Measurements from ENCODE around the gene KBTBD12. TPM values are rescaled to one million over a fixed set of nuclear protein-coding genes. Genes with fewer than 3 reads are reported as not detected.

Gene KBTBD12
- total and polyA plus RNA-seq, 2 of the 13 experiments (the other 11 are each of a cell fraction or from before 2014, with no cell fraction given), result not detected

DNA sequence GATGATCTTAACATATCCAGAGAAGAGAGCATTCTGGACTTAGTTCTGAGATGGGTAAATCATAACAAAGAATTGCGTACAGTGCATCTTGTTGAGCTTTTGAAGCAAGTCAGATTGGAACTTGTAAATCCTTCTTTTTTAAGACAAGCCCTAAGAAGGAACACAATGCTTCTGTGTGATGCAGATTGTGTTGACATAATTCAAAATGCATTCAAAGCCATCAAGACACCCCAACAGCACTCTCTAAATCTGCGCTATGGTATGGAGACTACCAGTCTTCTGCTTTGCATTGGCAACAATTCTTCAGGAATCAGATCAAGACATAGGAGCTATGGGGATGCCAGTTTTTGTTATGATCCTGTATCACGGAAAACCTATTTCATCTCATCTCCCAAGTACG, 8.6 kb downstream of the KBTBD12 start (continued):
- TF ChIP-seq, protein P1, sequence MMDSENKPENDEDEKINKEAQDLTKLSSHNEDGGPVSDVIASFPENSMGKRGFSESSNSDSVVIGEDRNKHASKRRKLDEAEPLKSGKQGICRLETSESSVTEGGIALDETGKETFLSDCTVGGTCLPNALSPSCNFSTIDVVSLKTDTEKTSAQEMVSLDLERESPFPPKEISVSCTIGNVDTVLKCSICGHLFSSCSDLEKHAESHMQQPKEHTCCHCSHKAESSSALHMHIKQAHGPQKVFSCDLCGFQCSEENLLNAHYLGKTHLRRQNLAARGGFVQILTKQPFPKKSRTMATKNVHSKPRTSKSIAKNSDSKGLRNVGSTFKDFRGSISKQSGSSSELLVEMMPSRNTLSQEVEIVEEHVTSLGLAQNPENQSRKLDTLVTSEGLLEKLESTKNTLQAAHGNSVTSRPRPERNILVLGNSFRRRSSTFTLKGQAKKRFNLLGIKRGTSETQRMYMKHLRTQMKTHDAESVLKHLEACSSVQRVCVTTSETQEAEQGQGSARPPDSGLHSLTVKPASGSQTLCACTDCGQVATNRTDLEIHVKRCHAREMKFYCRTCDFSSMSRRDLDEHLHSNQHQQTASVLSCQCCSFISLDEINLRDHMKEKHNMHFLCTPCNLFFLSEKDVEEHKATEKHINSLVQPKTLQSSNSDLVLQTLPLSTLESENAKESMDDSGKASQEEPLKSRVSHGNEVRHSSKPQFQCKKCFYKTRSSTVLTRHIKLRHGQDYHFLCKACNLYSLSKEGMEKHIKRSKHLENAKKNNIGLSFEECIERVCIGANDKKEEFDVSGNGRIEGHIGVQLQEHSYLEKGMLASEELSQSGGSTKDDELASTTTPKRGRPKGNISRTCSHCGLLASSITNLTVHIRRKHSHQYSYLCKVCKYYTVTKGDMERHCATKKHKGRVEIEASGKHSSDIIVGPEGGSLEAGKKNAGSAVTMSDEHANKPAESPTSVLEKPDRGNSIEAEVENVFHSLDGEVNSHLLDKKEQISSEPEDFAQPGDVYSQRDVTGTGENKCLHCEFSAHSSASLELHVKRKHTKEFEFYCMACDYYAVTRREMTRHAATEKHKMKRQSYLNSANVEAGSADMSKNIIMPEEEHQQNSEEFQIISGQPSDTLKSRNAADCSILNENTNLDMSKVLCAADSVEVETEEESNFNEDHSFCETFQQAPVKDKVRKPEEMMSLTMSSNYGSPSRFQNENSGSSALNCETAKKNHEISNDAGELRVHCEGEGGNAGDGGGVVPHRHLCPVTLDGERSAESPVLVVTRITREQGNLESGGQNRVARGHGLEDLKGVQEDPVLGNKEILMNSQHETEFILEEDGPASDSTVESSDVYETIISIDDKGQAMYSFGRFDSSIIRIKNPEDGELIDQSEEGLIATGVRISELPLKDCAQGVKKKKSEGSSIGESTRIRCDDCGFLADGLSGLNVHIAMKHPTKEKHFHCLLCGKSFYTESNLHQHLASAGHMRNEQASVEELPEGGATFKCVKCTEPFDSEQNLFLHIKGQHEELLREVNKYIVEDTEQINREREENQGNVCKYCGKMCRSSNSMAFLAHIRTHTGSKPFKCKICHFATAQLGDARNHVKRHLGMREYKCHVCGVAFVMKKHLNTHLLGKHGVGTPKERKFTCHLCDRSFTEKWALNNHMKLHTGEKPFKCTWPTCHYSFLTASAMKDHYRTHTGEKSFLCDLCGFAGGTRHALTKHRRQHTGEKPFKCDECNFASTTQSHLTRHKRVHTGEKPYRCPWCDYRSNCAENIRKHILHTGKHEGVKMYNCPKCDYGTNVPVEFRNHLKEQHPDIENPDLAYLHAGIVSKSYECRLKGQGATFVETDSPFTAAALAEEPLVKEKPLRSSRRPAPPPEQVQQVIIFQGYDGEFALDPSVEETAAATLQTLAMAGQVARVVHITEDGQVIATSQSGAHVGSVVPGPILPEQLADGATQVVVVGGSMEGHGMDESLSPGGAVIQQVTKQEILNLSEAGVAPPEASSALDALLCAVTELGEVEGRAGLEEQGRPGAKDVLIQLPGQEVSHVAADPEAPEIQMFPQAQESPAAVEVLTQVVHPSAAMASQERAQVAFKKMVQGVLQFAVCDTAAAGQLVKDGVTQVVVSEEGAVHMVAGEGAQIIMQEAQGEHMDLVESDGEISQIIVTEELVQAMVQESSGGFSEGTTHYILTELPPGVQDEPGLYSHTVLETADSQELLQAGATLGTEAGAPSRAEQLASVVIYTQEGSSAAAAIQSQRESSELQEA (CRISPR knock-in tag; IDR thresholded peaks at IDR 0.05; ENCODE audit: not compliant biosample characterization), result no peak
- no peak for TF ChIP-seq HNRNPH1 (optimal IDR thresholded peaks at IDR 0.05; ENCODE audit: low read depth, low read length)
- TF ChIP-seq DNMT1 (CRISPR knock-in tag; IDR thresholded peaks at IDR 0.05), result no peak
- TF ChIP-seq, protein P2, sequence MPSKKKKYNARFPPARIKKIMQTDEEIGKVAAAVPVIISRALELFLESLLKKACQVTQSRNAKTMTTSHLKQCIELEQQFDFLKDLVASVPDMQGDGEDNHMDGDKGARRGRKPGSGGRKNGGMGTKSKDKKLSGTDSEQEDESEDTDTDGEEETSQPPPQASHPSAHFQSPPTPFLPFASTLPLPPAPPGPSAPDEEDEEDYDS (CRISPR knock-in tag; IDR thresholded peaks at IDR 0.05), result no peak
- no peak for TF ChIP-seq AGO1 (IDR thresholded peaks at IDR 0.05; ENCODE audit: low read depth, low read length, poor library complexity, severe bottlenecking)
- TF ChIP-seq ZNF230 (CRISPR knock-in tag; IDR thresholded peaks at IDR 0.05), result no peak
- TF ChIP-seq RFX3 (CRISPR knock-in tag; IDR thresholded peaks at IDR 0.05), result no peak

Measured in HepG2 (cell line).